Measurements from ENCODE around the gene TMEM14A. TPM values are rescaled to one million over a fixed set of nuclear protein-coding genes. Genes with fewer than 3 reads are reported as not detected.

The TMEM14A gene
- total RNA-seq, 1 experiment from 2014 or later, result 7.3 TPM

DNA sequence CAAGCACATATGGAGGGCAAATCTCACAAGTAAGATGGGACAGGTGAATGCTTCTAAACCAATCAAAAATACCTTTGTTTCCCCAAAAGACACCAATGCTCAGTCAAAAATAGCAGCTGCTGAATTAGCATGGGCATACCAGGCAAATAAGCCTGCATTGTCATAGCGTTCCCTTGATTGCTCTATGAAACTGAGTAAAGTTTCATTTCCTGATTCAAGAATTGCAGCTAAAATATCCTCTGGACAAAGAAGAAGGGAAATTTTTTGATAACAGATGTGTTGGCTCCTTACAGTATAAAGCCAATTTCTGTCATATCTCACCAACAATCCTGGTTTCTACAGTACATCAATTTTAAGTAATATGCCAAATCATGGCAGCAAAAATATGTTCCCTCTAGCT is 3.3 kb upstream of the TMEM14A start:
- H3K27ac Mint-ChIP-seq, result no peak overlapping the region
- H3K14ac ChIP-seq (ENCODE audit: insufficient read depth, low read length), result no peak overlapping the region
- H3K4me2 ChIP-seq (ENCODE audit: insufficient read depth, insufficient read length, low read length), result no peak overlapping the region
- no peak overlapping the region for H4K91ac ChIP-seq (ENCODE audit: insufficient read length, low read depth, low read length)
- no peak overlapping the region for H3K27ac ChIP-seq (ENCODE audit: insufficient read length, low read depth, low read length)
- H4K8ac ChIP-seq (replicated peaks; ENCODE audit: insufficient read length, low read depth, low read length), result no peak overlapping the region
- no peak overlapping the region for H2BK12ac ChIP-seq (ENCODE audit: insufficient read length, low read depth, low read length)
- peaks cover 6% of the 10 kb centered on the region; the same call in 1 of the 2 replicates for H3K4me1 ChIP-seq (ENCODE audit: insufficient read depth, low read length)
- no peaks in the 10 kb centered on the region for H3K9me3 Mint-ChIP-seq
- H3K4me3 Mint-ChIP-seq, result no peak overlapping the region
- H3T11ph ChIP-seq (ENCODE audit: low read length), result no peak overlapping the region
- peaks cover 9 to 20% (median 12%) of the 10 kb centered on the region in 3 experiments for H3K36me3 Mint-ChIP-seq (ENCODE audit: insufficient read depth in 1 of 3, low read depth in 3 of 3)
- H3K79me1 ChIP-seq (ENCODE audit: insufficient read depth, low read depth, low read length, poor library complexity, severe bottlenecking), result no peaks in the 10 kb centered on the region
- H3K27me3 ChIP-seq (ENCODE audit: insufficient read depth, low read length), result peaks cover 5% of the 10 kb centered on the region; the same call in 1 of the 2 replicates
- H2BK120ac ChIP-seq (ENCODE audit: low read depth, low read length, poor library complexity, severe bottlenecking), result no peak overlapping the region
- H3K79me2 ChIP-seq (ENCODE audit: insufficient read depth, low read length), result no peaks in the 10 kb centered on the region
- H3K27me3 Mint-ChIP-seq (ENCODE audit: low read depth), result peaks cover 14% of the 10 kb centered on the region
- no peak overlapping the region for H2AFZ ChIP-seq (ENCODE audit: low read length)
- H3K4me1 Mint-ChIP-seq, result peaks cover 16 to 17% of the 10 kb centered on the region in 2 experiments
- H3K23me2 ChIP-seq (ENCODE audit: insufficient read length, low read depth, low read length, poor library complexity, severe bottlenecking), result peaks cover 19% of the 10 kb centered on the region
- DNase-seq, result no peak
- H4K5ac ChIP-seq (ENCODE audit: insufficient read length, low read depth, low read length), result no peak overlapping the region
- no peak overlapping the region for H3K18ac ChIP-seq (ENCODE audit: insufficient read length, low read depth, low read length)
- H3K4ac ChIP-seq (ENCODE audit: low read depth, low read length), result no peak overlapping the region
- no peak overlapping the region for H2BK15ac ChIP-seq (ENCODE audit: low read depth, low read length)
- TF ChIP-seq, protein P1, sequence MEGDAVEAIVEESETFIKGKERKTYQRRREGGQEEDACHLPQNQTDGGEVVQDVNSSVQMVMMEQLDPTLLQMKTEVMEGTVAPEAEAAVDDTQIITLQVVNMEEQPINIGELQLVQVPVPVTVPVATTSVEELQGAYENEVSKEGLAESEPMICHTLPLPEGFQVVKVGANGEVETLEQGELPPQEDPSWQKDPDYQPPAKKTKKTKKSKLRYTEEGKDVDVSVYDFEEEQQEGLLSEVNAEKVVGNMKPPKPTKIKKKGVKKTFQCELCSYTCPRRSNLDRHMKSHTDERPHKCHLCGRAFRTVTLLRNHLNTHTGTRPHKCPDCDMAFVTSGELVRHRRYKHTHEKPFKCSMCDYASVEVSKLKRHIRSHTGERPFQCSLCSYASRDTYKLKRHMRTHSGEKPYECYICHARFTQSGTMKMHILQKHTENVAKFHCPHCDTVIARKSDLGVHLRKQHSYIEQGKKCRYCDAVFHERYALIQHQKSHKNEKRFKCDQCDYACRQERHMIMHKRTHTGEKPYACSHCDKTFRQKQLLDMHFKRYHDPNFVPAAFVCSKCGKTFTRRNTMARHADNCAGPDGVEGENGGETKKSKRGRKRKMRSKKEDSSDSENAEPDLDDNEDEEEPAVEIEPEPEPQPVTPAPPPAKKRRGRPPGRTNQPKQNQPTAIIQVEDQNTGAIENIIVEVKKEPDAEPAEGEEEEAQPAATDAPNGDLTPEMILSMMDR (conservative IDR thresholded peaks at IDR 0.05), result no peak
- H3K9ac ChIP-seq (ENCODE audit: extremely low read depth, insufficient read length, low read length), result no peak overlapping the region
- no peak overlapping the region for H2BK20ac ChIP-seq (ENCODE audit: low read depth, low read length, poor library complexity, severe bottlenecking)
- no peaks in the 10 kb centered on the region for H3K9me3 ChIP-seq (ENCODE audit: control insufficient read depth, low read depth, low read length)
- no CpG with 5 or more reads among the region's 1 CpG for WGBS (ENCODE audit: extremely low coverage, insufficient read length, low lambda C conversion rate)
- no peak overlapping the region for H3K56ac ChIP-seq (ENCODE audit: insufficient read length, low read depth, low read length)
- no peak overlapping the region for H2AK5ac ChIP-seq (ENCODE audit: insufficient read length, low read length)
- H3K23ac ChIP-seq (ENCODE audit: insufficient read length, low read depth, low read length), result no peak overlapping the region
- no peaks in the 10 kb centered on the region for H4K20me1 ChIP-seq (ENCODE audit: control insufficient read depth, insufficient read depth, insufficient read length)
- no peak overlapping the region for H2BK5ac ChIP-seq (ENCODE audit: insufficient read length, low read length)
